GM12878 (cell line): Measurements from ENCODE around the gene PFKFB3. TPM values are rescaled to one million over a fixed set of nuclear protein-coding genes. Genes with fewer than 3 reads are reported as not detected.

Source experiments
- ATAC-seq: fragments of 200-7000 bp; cut with Tn5 transposase; 3 replicates; pipeline ENCODE4 v1.9.1; 2020; ENCODE audit warnings: mild to moderate bottlenecking, moderate library complexity
- BruUV-seq: library from RNA; stranded (reverse); fragments of 400-500 nt; replicated peaks from 2 replicates; lab custom pipeline; 2021; lab: Mats Ljungman, UMichigan
- CTCF ChIA-PET: fragments of 300-600 bp; sonication (Branson Sonifier 250); formaldehyde crosslinking; extraction: SDS; loops from one replicate; lab custom pipeline; 2021; ENCODE audit warnings: inconsistent platforms; lab: Yijun Ruan, JAX
- POLR2A ChIA-PET: fragments of 350-600 bp; formaldehyde crosslinking; extraction: SDS; loops from one replicate; lab custom pipeline; 2021; ENCODE audit warnings: inconsistent platforms; lab: Charles Lee
- RAD21 ChIA-PET: fragments of 300-600 bp; sonication (Branson Sonifier 250); formaldehyde crosslinking; loops from one replicate; lab custom pipeline; 2023; ENCODE audit warnings: antibody characterized with exemption; ENCODE audit not compliant: unreplicated experiment; lab: Charles Lee
- SMC1A ChIA-PET: fragments of 300-600 bp; sonication (Branson Sonifier 250); formaldehyde crosslinking; loops from one replicate; lab custom pipeline; 2023; ENCODE audit not compliant: unreplicated experiment, uncharacterized antibody; lab: Charles Lee
- DNase-seq: peaks from one replicate; pipeline ENCODE4 v3.0.0-alpha.2; 2011; ENCODE audit warnings: low read depth, low spot score
- FAIRE-seq: peaks from 3 replicates; lab custom pipeline; 2011; peaks lifted over from hg19 to GRCh38; lab: Jason Lieb, UNC
- H2AFZ ChIP-seq: 2 replicates; pipeline ENCODE4 v1.6.0; 2011; ENCODE audit warnings: low read depth, low read length, control low read depth; ENCODE audit not compliant: control insufficient read depth
- H3K27ac ChIP-seq: 2 replicates; pipeline ENCODE4 v1.5.1; 2011; ENCODE audit warnings: control low read depth; ENCODE audit not compliant: control insufficient read depth, insufficient read depth
- H3K27me3 ChIP-seq, 2 experiments: replicated peaks in 1 of 2; 2 replicates each; pipeline versions ENCODE4 v1.6.0 to v1.6.1; 2011; ENCODE audit warnings: low read length in 1 of 2; ENCODE audit not compliant: control insufficient read depth in 2 of 2, insufficient read depth in 2 of 2
- H3K36me3 ChIP-seq, 2 experiments: 2 replicates each; pipeline ENCODE4 v1.5.1; 2011; ENCODE audit warnings: low read length in 1 of 2; ENCODE audit not compliant: control insufficient read depth in 2 of 2, insufficient read depth in 2 of 2
- H3K4me1 ChIP-seq: 2 replicates; pipeline ENCODE4 v1.6.1; 2011; ENCODE audit warnings: mild to moderate bottlenecking, low read length, moderate library complexity, mixed read lengths; ENCODE audit not compliant: control insufficient read depth, insufficient read depth
- H3K4me2 ChIP-seq: 2 replicates; pipeline ENCODE4 v1.6.0; 2011; ENCODE audit warnings: control low read depth; ENCODE audit not compliant: control insufficient read depth, insufficient read depth
- H3K4me3 ChIP-seq: fragments of 200-600 bp; sonication (generic); 2 replicates; pipeline ENCODE4 v1.5.1; 2016
- H3K79me2 ChIP-seq: 2 replicates; pipeline ENCODE4 v1.6.0; 2011; ENCODE audit warnings: low read length; ENCODE audit not compliant: control insufficient read depth, insufficient read depth
- H3K9ac ChIP-seq: 2 replicates; pipeline ENCODE4 v1.8.0; 2011; ENCODE audit warnings: low read length, control low read depth, mixed read lengths; ENCODE audit not compliant: control insufficient read depth, insufficient read depth
- H3K9me3 ChIP-seq: replicated peaks from 3 replicates; pipeline ENCODE4 v1.5.1; 2011; ENCODE audit warnings: mild to moderate bottlenecking, low read length; ENCODE audit not compliant: control insufficient read depth, insufficient read depth
- H4K20me1 ChIP-seq: 2 replicates; pipeline ENCODE4 v1.6.0; 2011; ENCODE audit not compliant: control insufficient read depth, insufficient read depth
- ATF7 ChIP-seq: fragments of 450-650 bp; IDR thresholded peaks from 2 replicates; pipeline ENCODE4 v1.6.1; 2016; ENCODE audit warnings: low read depth, mild to moderate bottlenecking
- BCL11A ChIP-seq: IDR thresholded peaks from 2 replicates; pipeline ENCODE4 v1.6.1; 2011; ENCODE audit warnings: low read depth, low read length
- BMI1 ChIP-seq: fragments of 450-650 bp; IDR thresholded peaks from 2 replicates; pipeline ENCODE4 v1.6.1; 2016; ENCODE audit warnings: mild to moderate bottlenecking, moderate library complexity, borderline replicate concordance
- FOS ChIP-seq: IDR thresholded peaks from 3 replicates; pipeline ENCODE4 v1.6.1; 2011; ENCODE audit warnings: borderline replicate concordance; ENCODE audit not compliant: insufficient read length; ENCODE audit errors: extremely low read depth
- HDGF ChIP-seq: fragments of 450-650 bp; IDR thresholded peaks from 2 replicates; pipeline ENCODE4 v1.6.1; 2016; ENCODE audit warnings: antibody characterized with exemption
- NR2F1 ChIP-seq: fragments of 450-650 bp; conservative IDR thresholded peaks from 2 replicates; pipeline ENCODE4 v1.6.1; 2017; ENCODE audit warnings: mild to moderate bottlenecking
- RFX5 ChIP-seq: IDR thresholded peaks from 2 replicates; pipeline ENCODE4 v1.6.1; 2011; ENCODE audit warnings: low read depth, low read length, improper control_type of control experiment
- TCF7 ChIP-seq: IDR thresholded peaks from 2 replicates; pipeline ENCODE4 v1.6.1; 2014; ENCODE audit warnings: antibody characterized with exemption, borderline replicate concordance
- WRNIP1 ChIP-seq: IDR thresholded peaks from 2 replicates; pipeline ENCODE4 v1.6.1; 2011; ENCODE audit warnings: low read depth, low read length, improper control_type of control experiment, borderline replicate concordance
- WGBS: methylation state at CpG from one replicate; pipeline ENCODE4 v1.1.6; 2016; ENCODE audit warnings: low lambda C conversion rate; ENCODE audit not compliant: insufficient replicate concordance, insufficient coverage; ENCODE audit errors: missing lambda C conversion rate; 5-methylcytosine and 5-hydroxymethylcytosine counted together
- in situ Hi-C: fragments of 300-500 bp; cut with MboI; formaldehyde crosslinking; loops from 9 replicates; pipeline ENCODE4 v1.14.3; 2018; ENCODE audit warnings: mixed read lengths
- intact Hi-C: fragments of 100-400 bp; cut with micrococcal nuclease; formaldehyde crosslinking; loops from one replicate; pipeline ENCODE4 v1.14.2; 2022; ENCODE audit not compliant: unreplicated experiment
- polyA plus RNA-seq, 11 experiments: library from polyadenylated mRNA; depleted of rRNA in 4 of 11; unstranded in 6 of 11; stranded (reverse) in 5 of 11; fragments of >200 nt; fragmentation: Nextera tagmentation in 4 of 11; fragmentation: Illumina TruSeq in 1 of 11; extraction: Ambion mirVana in 4 of 11; extraction: Trizol in 1 of 11; gene quantifications; 1 replicate in 1 of 11; 2 replicates in 10 of 11; pipeline versions ENCODE4 v1.2.1 to v1.2.3, GENCODE V29; 2011 to 2016; ENCODE audit warnings: inconsistent platforms in 2 of 11, missing spikeins in 2 of 11, low read depth in 1 of 11
- total RNA-seq, 4 experiments: library from RNA; depleted of rRNA in 3 of 4; stranded (reverse); fragments of >200 nt in 3 of 4; fragmentation: Illumina TruSeq in 1 of 4; extraction: Trizol in 1 of 4; gene quantifications; 2 replicates each; pipeline versions ENCODE4 v1.2.1 to v1.2.3, GENCODE V29; 2013 to 2021
- TF ChIP-seq, protein P1 (sequence below): fragments of 450-650 bp; IDR thresholded peaks from 2 replicates; pipeline ENCODE4 v1.6.1; 2017; ENCODE audit warnings: low read depth, mild to moderate bottlenecking, moderate library complexity
- TF ChIP-seq, protein P2 (sequence below): fragments of 450-650 bp; IDR thresholded peaks from 2 replicates; pipeline ENCODE4 v1.6.1; 2016; ENCODE audit warnings: mild to moderate bottlenecking
- TF ChIP-seq, protein P3 (sequence below): fragments of 450-650 bp; IDR thresholded peaks from 2 replicates; pipeline ENCODE4 v1.6.1; 2016; ENCODE audit warnings: mild to moderate bottlenecking
- TF ChIP-seq, protein P4 (sequence below): fragments of 450-650 bp; IDR thresholded peaks from 2 replicates; pipeline ENCODE4 v1.6.1; 2017; ENCODE audit warnings: mild to moderate bottlenecking, moderate library complexity

Gene PFKFB3
- total and polyA plus RNA-seq, 10 of the 15 experiments (the other 5 are each of a cell fraction or from before 2014, with no cell fraction given), result 1.6 to 46.7 (median 13.7) TPM

DNA sequence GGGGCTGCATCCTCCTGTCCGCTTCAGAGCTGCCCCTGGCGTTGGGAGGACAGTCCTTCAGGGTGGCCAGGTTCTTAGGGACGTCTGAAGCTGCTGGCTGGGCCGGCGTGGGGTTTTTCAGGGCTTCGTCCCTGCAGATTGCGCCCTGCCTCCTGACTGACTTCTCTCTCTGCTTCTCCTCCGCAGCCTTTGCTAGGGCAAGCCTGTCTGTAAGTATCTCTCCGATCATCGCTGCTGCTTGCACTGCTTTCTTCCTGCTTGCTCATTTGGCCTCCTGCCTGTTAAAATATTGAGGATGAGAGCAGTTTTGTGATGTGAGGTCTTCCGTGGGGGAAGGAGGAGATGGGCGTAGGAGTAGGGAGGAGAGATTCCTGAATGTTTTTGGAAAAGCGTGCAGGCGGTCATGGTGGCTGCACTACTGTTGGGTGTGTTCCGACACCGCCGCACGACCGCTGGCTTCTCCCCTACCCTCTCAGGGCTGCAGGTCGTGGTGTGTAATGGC, 25.3 kb downstream of the PFKFB3 start (continued):
- TF ChIP-seq, protein P1, sequence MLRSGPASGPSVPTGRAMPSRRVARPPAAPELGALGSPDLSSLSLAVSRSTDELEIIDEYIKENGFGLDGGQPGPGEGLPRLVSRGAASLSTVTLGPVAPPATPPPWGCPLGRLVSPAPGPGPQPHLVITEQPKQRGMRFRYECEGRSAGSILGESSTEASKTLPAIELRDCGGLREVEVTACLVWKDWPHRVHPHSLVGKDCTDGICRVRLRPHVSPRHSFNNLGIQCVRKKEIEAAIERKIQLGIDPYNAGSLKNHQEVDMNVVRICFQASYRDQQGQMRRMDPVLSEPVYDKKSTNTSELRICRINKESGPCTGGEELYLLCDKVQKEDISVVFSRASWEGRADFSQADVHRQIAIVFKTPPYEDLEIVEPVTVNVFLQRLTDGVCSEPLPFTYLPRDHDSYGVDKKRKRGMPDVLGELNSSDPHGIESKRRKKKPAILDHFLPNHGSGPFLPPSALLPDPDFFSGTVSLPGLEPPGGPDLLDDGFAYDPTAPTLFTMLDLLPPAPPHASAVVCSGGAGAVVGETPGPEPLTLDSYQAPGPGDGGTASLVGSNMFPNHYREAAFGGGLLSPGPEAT, result no peak
- TF ChIP-seq, protein P2, sequence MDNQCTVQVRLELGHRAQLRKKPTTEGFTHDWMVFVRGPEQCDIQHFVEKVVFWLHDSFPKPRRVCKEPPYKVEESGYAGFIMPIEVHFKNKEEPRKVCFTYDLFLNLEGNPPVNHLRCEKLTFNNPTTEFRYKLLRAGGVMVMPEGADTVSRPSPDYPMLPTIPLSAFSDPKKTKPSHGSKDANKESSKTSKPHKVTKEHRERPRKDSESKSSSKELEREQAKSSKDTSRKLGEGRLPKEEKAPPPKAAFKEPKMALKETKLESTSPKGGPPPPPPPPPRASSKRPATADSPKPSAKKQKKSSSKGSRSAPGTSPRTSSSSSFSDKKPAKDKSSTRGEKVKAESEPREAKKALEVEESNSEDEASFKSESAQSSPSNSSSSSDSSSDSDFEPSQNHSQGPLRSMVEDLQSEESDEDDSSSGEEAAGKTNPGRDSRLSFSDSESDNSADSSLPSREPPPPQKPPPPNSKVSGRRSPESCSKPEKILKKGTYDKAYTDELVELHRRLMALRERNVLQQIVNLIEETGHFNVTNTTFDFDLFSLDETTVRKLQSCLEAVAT, result no peak
- TF ChIP-seq BMI1, result no peak
- TF ChIP-seq HDGF, result no peak

DNA sequence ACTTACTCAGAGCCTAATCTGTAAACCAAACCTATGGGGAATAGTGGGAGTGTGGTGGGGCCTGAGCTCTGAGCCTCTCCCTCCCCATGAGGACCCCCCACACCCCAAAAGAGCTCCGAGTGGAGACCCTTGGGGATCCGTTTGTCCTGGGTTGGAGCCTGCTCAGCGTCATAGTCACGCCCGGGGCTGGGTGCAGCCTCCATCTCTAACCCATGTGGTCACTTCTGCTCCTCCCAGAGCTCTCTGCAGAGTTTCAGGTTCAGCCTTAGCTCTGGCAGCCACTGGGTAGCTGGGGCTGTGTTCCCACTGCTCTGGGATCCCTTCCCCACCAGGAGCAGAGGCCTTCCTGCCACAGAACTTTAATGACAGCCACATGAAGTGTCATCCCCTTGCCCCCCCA, 25.9 kb downstream of the PFKFB3 start:
- Histone ChIP-seq H3K4me3 (no peak overlapping the region), H3K4me1 (no peaks in the 10 kb centered on the region), H3K27me3 (no peaks in the 10 kb centered on the region), H3K36me3 (peaks cover 28 to 42% of the 10 kb centered on the region in 2 experiments), H3K9me3 (no peaks in the 10 kb centered on the region), H4K20me1 (no peaks in the 10 kb centered on the region; the same call in 1 of the 2 replicates), H3K27ac (no peak overlapping the region), H2AFZ (no peak overlapping the region), H3K79me2 (no peaks in the 10 kb centered on the region), H3K9ac (no peak overlapping the region), H3K4me2 (no peak overlapping the region)
- FAIRE-seq (no peak), DNase-seq (no peak), ATAC-seq (0 out of 3 replicates have a peak, but pooled peaks have one; percentile 7)
- WGBS, result 54% methylated on average over 5 of the region's 5 CpGs
- intact Hi-C loops (no loop called here), in situ Hi-C loops (no loop called here)
- CTCF ChIA-PET, result no interaction called here
- RAD21 ChIA-PET, result no interaction called here
- no TSS peak for BruUV-seq
- POLR2A ChIA-PET, result no interaction called here
- SMC1A ChIA-PET, result no interaction called here
- TF ChIP-seq NR2F1 (no peak), FOS (no peak), ATF7 (no peak), RFX5 (no peak), WRNIP1 (no peak), TCF7 (no peak), BCL11A (no peak)
- TF ChIP-seq, protein P3, sequence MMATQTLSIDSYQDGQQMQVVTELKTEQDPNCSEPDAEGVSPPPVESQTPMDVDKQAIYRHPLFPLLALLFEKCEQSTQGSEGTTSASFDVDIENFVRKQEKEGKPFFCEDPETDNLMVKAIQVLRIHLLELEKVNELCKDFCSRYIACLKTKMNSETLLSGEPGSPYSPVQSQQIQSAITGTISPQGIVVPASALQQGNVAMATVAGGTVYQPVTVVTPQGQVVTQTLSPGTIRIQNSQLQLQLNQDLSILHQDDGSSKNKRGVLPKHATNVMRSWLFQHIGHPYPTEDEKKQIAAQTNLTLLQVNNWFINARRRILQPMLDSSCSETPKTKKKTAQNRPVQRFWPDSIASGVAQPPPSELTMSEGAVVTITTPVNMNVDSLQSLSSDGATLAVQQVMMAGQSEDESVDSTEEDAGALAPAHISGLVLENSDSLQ, result no peak
- TF ChIP-seq, protein P2, result no peak
- TF ChIP-seq, protein P4, sequence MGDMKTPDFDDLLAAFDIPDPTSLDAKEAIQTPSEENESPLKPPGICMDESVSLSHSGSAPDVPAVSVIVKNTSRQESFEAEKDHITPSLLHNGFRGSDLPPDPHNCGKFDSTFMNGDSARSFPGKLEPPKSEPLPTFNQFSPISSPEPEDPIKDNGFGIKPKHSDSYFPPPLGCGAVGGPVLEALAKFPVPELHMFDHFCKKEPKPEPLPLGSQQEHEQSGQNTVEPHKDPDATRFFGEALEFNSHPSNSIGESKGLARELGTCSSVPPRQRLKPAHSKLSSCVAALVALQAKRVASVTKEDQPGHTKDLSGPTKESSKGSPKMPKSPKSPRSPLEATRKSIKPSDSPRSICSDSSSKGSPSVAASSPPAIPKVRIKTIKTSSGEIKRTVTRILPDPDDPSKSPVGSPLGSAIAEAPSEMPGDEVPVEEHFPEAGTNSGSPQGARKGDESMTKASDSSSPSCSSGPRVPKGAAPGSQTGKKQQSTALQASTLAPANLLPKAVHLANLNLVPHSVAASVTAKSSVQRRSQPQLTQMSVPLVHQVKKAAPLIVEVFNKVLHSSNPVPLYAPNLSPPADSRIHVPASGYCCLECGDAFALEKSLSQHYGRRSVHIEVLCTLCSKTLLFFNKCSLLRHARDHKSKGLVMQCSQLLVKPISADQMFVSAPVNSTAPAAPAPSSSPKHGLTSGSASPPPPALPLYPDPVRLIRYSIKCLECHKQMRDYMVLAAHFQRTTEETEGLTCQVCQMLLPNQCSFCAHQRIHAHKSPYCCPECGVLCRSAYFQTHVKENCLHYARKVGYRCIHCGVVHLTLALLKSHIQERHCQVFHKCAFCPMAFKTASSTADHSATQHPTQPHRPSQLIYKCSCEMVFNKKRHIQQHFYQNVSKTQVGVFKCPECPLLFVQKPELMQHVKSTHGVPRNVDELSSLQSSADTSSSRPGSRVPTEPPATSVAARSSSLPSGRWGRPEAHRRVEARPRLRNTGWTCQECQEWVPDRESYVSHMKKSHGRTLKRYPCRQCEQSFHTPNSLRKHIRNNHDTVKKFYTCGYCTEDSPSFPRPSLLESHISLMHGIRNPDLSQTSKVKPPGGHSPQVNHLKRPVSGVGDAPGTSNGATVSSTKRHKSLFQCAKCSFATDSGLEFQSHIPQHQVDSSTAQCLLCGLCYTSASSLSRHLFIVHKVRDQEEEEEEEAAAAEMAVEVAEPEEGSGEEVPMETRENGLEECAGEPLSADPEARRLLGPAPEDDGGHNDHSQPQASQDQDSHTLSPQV, result no peak
